HUES48 (cell line): ENCODE data around the gene PRIM1.

Experiments
- H3K27ac ChIP-seq: one replicate; pipeline ENCODE4 v1.7.0; 2013; ENCODE audit warnings: low read depth, low read length, inconsistent platforms
- H3K27me3 ChIP-seq: 2 replicates; pipeline ENCODE4 v1.6.1; 2013; ENCODE audit warnings: mild to moderate bottlenecking, low read length; ENCODE audit not compliant: control insufficient read depth, insufficient read depth
- H3K36me3 ChIP-seq: 2 replicates; pipeline ENCODE4 v1.6.1; 2013; ENCODE audit warnings: low read length; ENCODE audit not compliant: control insufficient read depth, insufficient read depth
- H3K4me1 ChIP-seq: 2 replicates; pipeline ENCODE4 v1.6.1; 2013; ENCODE audit warnings: mild to moderate bottlenecking, low read length; ENCODE audit not compliant: control insufficient read depth, insufficient read depth
- H3K4me3 ChIP-seq: 2 replicates; pipeline ENCODE4 v1.5.1; 2013; ENCODE audit warnings: mild to moderate bottlenecking, low read depth, low read length
- H3K9ac ChIP-seq: 2 replicates; pipeline ENCODE4 v1.6.1; 2013; ENCODE audit warnings: mild to moderate bottlenecking, low read depth, low read length, moderate library complexity
- H3K9me3 ChIP-seq: 2 replicates; pipeline ENCODE4 v1.6.1; 2013; ENCODE audit warnings: low read length; ENCODE audit not compliant: control insufficient read depth, insufficient read depth

Gene PRIM1

GRCh38 chr12:56724972-56725722, 27.0 kb downstream of the PRIM1 start, which contains the start of gene NACA:
TSS of gene NACA (minus strand) at chr12:56725299. CDS start at chr12:56724521, 778 bp downstream.
- peaks cover 59% of the 10 kb centered on the region for H3K36me3 ChIP-seq
- H3K9ac ChIP-seq = peak within 1 kb of the TSS; percentile 92
- peaks cover 36% of the 10 kb centered on the region for H3K4me1 ChIP-seq
- H3K27me3 ChIP-seq = no peaks in the 10 kb centered on the region
- H3K4me3 ChIP-seq = peak within 1 kb of the TSS; percentile 82
- H3K9me3 ChIP-seq = no peaks in the 10 kb centered on the region
- H3K27ac ChIP-seq = peak within 1 kb of the TSS; percentile 98

- Histone ChIP-seq H3K27me3 (no peaks in the 10 kb centered on the region), H3K27ac (peak overlapping the region; percentile 98), H3K36me3 (peaks cover 59% of the 10 kb centered on the region), H3K9me3 (no peaks in the 10 kb centered on the region), H3K9ac (peak overlapping the region; percentile 92), H3K4me3 (peak overlapping the region; percentile 82), H3K4me1 (peaks cover 41% of the 10 kb centered on the region)
Observed at GRCh38 chr12:56724701-56724971, 27.5 kb downstream of the PRIM1 start.

- Histone ChIP-seq H3K4me1 (peaks cover 47% of the 10 kb centered on the region), H3K9ac (peak overlapping the region; percentile 92), H3K9me3 (no peaks in the 10 kb centered on the region), H3K27me3 (no peaks in the 10 kb centered on the region), H3K27ac (peak overlapping the region; percentile 98), H3K36me3 (peaks cover 59% of the 10 kb centered on the region), H3K4me3 (peak overlapping the region; percentile 82)
Observed at GRCh38 chr12:56723889-56724700, 28.0 kb downstream of the PRIM1 start.

GRCh38 chr12:56723352-56723751, 28.8 kb downstream of the PRIM1 start:
- Histone ChIP-seq H3K9me3 (no peaks in the 10 kb centered on the region), H3K4me3 (peak overlapping the region; percentile 82), H3K36me3 (peaks cover 60% of the 10 kb centered on the region), H3K4me1 (peaks cover 52% of the 10 kb centered on the region), H3K27ac (peak overlapping the region; percentile 98), H3K27me3 (no peaks in the 10 kb centered on the region), H3K9ac (peak overlapping the region; percentile 92)

GRCh38 chr12:56722832-56723231, 29.3 kb downstream of the PRIM1 start:
- no peaks in the 10 kb centered on the region for H3K27me3 ChIP-seq

GRCh38 chr12:56721721-56722120, 30.4 kb downstream of the PRIM1 start:
- Histone ChIP-seq H3K27me3 (no peaks in the 10 kb centered on the region), H3K27ac (no peak overlapping the region), H3K9ac (no peak overlapping the region), H3K9me3 (no peaks in the 10 kb centered on the region), H3K4me1 (peaks cover 52% of the 10 kb centered on the region), H3K36me3 (peaks cover 58% of the 10 kb centered on the region), H3K4me3 (peak overlapping the region; percentile 82; the same call in 1 of the 2 replicates)

More at GRCh38 chr12:56722832-56723231, 29.3 kb downstream of the PRIM1 start:
- H3K36me3 ChIP-seq = peaks cover 58% of the 10 kb centered on the region
- H3K4me1 ChIP-seq = peaks cover 52% of the 10 kb centered on the region
- H3K27ac ChIP-seq = peak overlapping the region; percentile 14
- peak overlapping the region; percentile 82 for H3K4me3 ChIP-seq
- no peaks in the 10 kb centered on the region for H3K9me3 ChIP-seq
- no peak overlapping the region for H3K9ac ChIP-seq

GRCh38 chr12:56721216-56721615, 30.9 kb downstream of the PRIM1 start:
- Histone ChIP-seq H3K9ac (no peak overlapping the region), H3K9me3 (no peaks in the 10 kb centered on the region), H3K4me1 (peaks cover 52% of the 10 kb centered on the region), H3K4me3 (peak overlapping the region; percentile 21; the same call in 1 of the 2 replicates), H3K27ac (no peak overlapping the region), H3K27me3 (no peaks in the 10 kb centered on the region), H3K36me3 (peaks cover 63% of the 10 kb centered on the region)

- Histone ChIP-seq H3K9ac (no peak overlapping the region), H3K27me3 (no peaks in the 10 kb centered on the region), H3K9me3 (no peaks in the 10 kb centered on the region), H3K27ac (no peak overlapping the region), H3K36me3 (peaks cover 68% of the 10 kb centered on the region), H3K4me1 (peaks cover 52% of the 10 kb centered on the region), H3K4me3 (no peak overlapping the region)
Observed at GRCh38 chr12:56720731-56721151, 31.4 kb downstream of the PRIM1 start.

- H3K27ac ChIP-seq = no peak overlapping the region
- H3K4me1 ChIP-seq = peaks cover 52% of the 10 kb centered on the region
- no peak overlapping the region for H3K4me3 ChIP-seq
- no peak overlapping the region for H3K9ac ChIP-seq
- peaks cover 85% of the 10 kb centered on the region for H3K36me3 ChIP-seq
- H3K9me3 ChIP-seq = no peaks in the 10 kb centered on the region
- no peaks in the 10 kb centered on the region for H3K27me3 ChIP-seq
Observed at GRCh38 chr12:56719056-56719455, 33.1 kb downstream of the PRIM1 start.

GRCh38 chr12:56718636-56719035, 33.5 kb downstream of the PRIM1 start:
- no peaks in the 10 kb centered on the region for H3K9me3 ChIP-seq
- no peaks in the 10 kb centered on the region for H3K27me3 ChIP-seq
- H3K9ac ChIP-seq = no peak overlapping the region
- H3K27ac ChIP-seq = no peak overlapping the region
- H3K36me3 ChIP-seq = peaks cover 86% of the 10 kb centered on the region
- no peak overlapping the region for H3K4me3 ChIP-seq
- peaks cover 49% of the 10 kb centered on the region for H3K4me1 ChIP-seq

- Histone ChIP-seq H3K4me1 (peaks cover 44% of the 10 kb centered on the region), H3K9ac (no peak overlapping the region), H3K4me3 (no peak overlapping the region), H3K36me3 (peaks cover 86% of the 10 kb centered on the region), H3K27ac (no peak overlapping the region), H3K9me3 (no peaks in the 10 kb centered on the region), H3K27me3 (no peaks in the 10 kb centered on the region)
Observed at GRCh38 chr12:56718149-56718548, 34.0 kb downstream of the PRIM1 start.
